Measurements from ENCODE around the gene PPIL6. TPM values are rescaled to one million over a fixed set of nuclear protein-coding genes. Genes with fewer than 3 reads are reported as not detected.

PPIL6 gene
- total and polyA plus RNA-seq, 2 experiments from 2014 or later, result 2.6 to 2.9 TPM

DNA sequence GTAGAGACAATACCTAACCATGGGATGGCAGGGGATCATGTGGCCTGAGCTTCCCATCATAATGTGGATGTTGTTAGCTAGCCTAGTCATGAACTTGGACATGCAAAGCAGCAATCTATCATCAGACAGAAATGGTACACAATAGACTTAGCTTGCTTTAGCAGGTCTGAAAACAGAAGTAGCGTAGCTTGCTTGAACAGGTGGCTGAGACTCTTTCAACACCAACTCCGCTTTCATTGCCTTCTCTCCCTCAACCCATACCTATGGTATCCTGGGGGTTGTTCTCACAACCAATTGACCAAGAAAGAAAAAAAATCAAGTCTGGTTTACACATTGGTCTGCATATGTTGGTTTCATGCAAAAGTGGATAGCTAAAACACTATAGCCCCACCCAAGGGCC is 81.2 kb downstream of the PPIL6 start:
- DNase-seq (ENCODE audit: low spot score), result no peak
- Histone ChIP-seq H3K27me3 (no peaks in the 10 kb centered on the region), H3K9me3 (ENCODE audit: low read depth) (peaks cover 4% of the 10 kb centered on the region), H3K4me1 (ENCODE audit: insufficient read depth) (no peaks in the 10 kb centered on the region), H3K4me3 (no peak overlapping the region), H3K36me3 (replicated peaks; ENCODE audit: insufficient read depth, low read depth) (no peaks in the 10 kb centered on the region), H2AFZ (no peak overlapping the region), H3K79me2 (peaks cover 12% of the 10 kb centered on the region), H3K9me2 (replicated peaks; ENCODE audit: insufficient read depth) (no peaks in the 10 kb centered on the region), H3K27ac (no peak overlapping the region), H4K20me1 (ENCODE audit: insufficient read depth, poor library complexity, severe bottlenecking) (peaks cover 4% of the 10 kb centered on the region), H3K4me2 (no peak overlapping the region)
- 98% methylated on average over 2 of the region's 2 CpGs for WGBS (ENCODE audit: low lambda C conversion rate, missing lambda C conversion rate)
- TF ChIP-seq, protein P1, sequence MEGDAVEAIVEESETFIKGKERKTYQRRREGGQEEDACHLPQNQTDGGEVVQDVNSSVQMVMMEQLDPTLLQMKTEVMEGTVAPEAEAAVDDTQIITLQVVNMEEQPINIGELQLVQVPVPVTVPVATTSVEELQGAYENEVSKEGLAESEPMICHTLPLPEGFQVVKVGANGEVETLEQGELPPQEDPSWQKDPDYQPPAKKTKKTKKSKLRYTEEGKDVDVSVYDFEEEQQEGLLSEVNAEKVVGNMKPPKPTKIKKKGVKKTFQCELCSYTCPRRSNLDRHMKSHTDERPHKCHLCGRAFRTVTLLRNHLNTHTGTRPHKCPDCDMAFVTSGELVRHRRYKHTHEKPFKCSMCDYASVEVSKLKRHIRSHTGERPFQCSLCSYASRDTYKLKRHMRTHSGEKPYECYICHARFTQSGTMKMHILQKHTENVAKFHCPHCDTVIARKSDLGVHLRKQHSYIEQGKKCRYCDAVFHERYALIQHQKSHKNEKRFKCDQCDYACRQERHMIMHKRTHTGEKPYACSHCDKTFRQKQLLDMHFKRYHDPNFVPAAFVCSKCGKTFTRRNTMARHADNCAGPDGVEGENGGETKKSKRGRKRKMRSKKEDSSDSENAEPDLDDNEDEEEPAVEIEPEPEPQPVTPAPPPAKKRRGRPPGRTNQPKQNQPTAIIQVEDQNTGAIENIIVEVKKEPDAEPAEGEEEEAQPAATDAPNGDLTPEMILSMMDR (IDR thresholded peaks at IDR 0.05; ENCODE audit: poor library complexity), result no peak
- no peak for TF ChIP-seq EZH2phosphoT487 (IDR thresholded peaks at IDR 0.05; ENCODE audit: low read depth, severe bottlenecking, unreplicated experiment)
- no peak for TF ChIP-seq EZH2 (IDR thresholded peaks at IDR 0.05; ENCODE audit: borderline replicate concordance)

DNA sequence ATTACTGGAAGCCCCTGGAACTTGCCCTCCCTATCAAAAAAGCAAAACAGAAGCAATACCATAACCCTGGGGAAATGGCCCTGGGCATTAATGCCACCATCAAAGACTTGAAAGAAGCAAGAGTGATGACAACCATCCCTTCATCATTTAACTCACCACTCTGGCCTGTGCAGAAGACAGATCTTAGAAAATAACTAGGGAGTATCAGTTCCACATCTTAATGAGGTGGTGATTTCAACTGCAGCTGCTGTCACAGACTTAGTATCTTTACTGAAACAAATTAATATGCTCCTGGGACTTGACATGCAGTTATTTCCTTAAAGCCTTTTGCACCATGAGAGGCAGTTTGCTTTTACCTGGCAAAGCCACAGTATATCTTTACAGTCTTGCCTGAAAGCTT is 82.2 kb downstream of the PPIL6 start:
- no peak overlapping the region for H3K4me2 ChIP-seq

DNA sequence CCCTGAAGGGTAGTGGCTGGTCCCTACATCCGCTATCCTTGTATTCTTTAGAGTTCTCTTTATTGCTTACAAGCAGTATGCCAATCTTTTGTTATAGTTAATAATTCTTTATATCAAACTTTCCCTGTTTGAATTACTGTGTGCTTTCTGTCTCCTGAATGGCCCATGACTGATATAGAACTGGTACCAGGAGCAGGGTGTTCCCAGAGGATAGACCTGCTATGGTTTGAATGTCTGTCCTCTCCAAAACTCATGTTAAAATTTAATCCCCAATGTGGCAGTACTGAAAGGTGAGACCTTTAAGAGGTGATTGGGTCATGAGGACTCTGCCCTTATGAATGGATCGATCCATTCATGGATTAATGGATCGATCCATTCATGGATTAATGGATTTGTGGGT is 84.2 kb downstream of the PPIL6 start:
- Histone ChIP-seq H4K20me1 (ENCODE audit: insufficient read depth, poor library complexity, severe bottlenecking) (no peaks in the 10 kb centered on the region), H3K4me2 (no peak overlapping the region), H3K9me3 (ENCODE audit: low read depth) (peaks cover 4% of the 10 kb centered on the region), H3K27ac (no peak overlapping the region), H3K4me3 (no peak overlapping the region), H3K9me2 (replicated peaks; ENCODE audit: insufficient read depth) (no peaks in the 10 kb centered on the region), H3K36me3 (replicated peaks; ENCODE audit: insufficient read depth, low read depth) (no peaks in the 10 kb centered on the region), H2AFZ (no peak overlapping the region), H3K27me3 (no peaks in the 10 kb centered on the region), H3K79me2 (no peaks in the 10 kb centered on the region), H3K4me1 (ENCODE audit: insufficient read depth) (peaks cover 12% of the 10 kb centered on the region)
- no peak for DNase-seq (ENCODE audit: low spot score)
- WGBS (ENCODE audit: low lambda C conversion rate, missing lambda C conversion rate), result 100% methylated on average over 3 of the region's 3 CpGs
- TF ChIP-seq EZH2 (IDR thresholded peaks at IDR 0.05; ENCODE audit: borderline replicate concordance), result no peak
- TF ChIP-seq, protein P1 (IDR thresholded peaks at IDR 0.05; ENCODE audit: poor library complexity), result no peak
- no peak for TF ChIP-seq EZH2phosphoT487 (IDR thresholded peaks at IDR 0.05; ENCODE audit: low read depth, severe bottlenecking, unreplicated experiment)

More for the DNA sequence above, 82.2 kb downstream of the PPIL6 start:
- H3K36me3 ChIP-seq (replicated peaks; ENCODE audit: insufficient read depth, low read depth), result no peaks in the 10 kb centered on the region
- H3K4me3 ChIP-seq, result no peak overlapping the region
- H3K9me2 ChIP-seq (replicated peaks; ENCODE audit: insufficient read depth), result no peaks in the 10 kb centered on the region
- peaks cover 4% of the 10 kb centered on the region for H3K9me3 ChIP-seq (ENCODE audit: low read depth)
- no peaks in the 10 kb centered on the region for H3K4me1 ChIP-seq (ENCODE audit: insufficient read depth)
- no peaks in the 10 kb centered on the region for H4K20me1 ChIP-seq (ENCODE audit: insufficient read depth, poor library complexity, severe bottlenecking)
- H3K27me3 ChIP-seq, result no peaks in the 10 kb centered on the region
- no peak overlapping the region for H3K27ac ChIP-seq
- no peak overlapping the region for H2AFZ ChIP-seq
- TF ChIP-seq EZH2phosphoT487 (IDR thresholded peaks at IDR 0.05; ENCODE audit: low read depth, severe bottlenecking, unreplicated experiment) (no peak), EZH2 (IDR thresholded peaks at IDR 0.05; ENCODE audit: borderline replicate concordance) (no peak)
- TF ChIP-seq, protein P1 (IDR thresholded peaks at IDR 0.05; ENCODE audit: poor library complexity), result no peak
- peaks cover 4% of the 10 kb centered on the region for H3K79me2 ChIP-seq
- DNase-seq (ENCODE audit: low spot score), result no peak

All from hepatocyte (in vitro differentiated cells).